ENCODE results near the gene FCHSD2. TPM values are rescaled to one million over a fixed set of nuclear protein-coding genes. Genes with fewer than 3 reads are reported as not detected.

The FCHSD2 gene
- total RNA-seq, 1 donor: 34.0 TPM

GRCh38 chr11:72935700-72936099 is 206.4 kb downstream of the FCHSD2 start:
- peaks cover 2% of the 10 kb centered on the region for H3K79me2 ChIP-seq (ENCODE audit: insufficient read depth, low read length)
- peak; percentile 18 for DNase-seq (ENCODE audit: insufficient read length, low spot score, missing footprints)
- no peak overlapping the region for H3K4me3 ChIP-seq (ENCODE audit: insufficient read depth, low read length)
- H3K9me3 ChIP-seq (ENCODE audit: low read depth, low read length): no peaks in the 10 kb centered on the region
- no peak overlapping the region for H3K27ac ChIP-seq (ENCODE audit: low read depth, low read length)
- no peak overlapping the region for H3K4me2 ChIP-seq (ENCODE audit: insufficient read depth, low read length)
- no peak for TF ChIP-seq CTCF (IDR thresholded peaks at IDR 0.05; ENCODE audit: extremely low read depth, low read depth, low read length)
- peaks cover 11% of the 10 kb centered on the region for H3K4me1 ChIP-seq (ENCODE audit: insufficient read depth, low read length)
- H3K36me3 ChIP-seq (ENCODE audit: insufficient read depth, low read length): no peaks in the 10 kb centered on the region
- no peak overlapping the region for H2AFZ ChIP-seq (ENCODE audit: low read length)
- H4K20me1 ChIP-seq (ENCODE audit: insufficient read depth, low read length): peaks cover 2% of the 10 kb centered on the region
- H3K27me3 ChIP-seq (ENCODE audit: insufficient read depth, low read length): no peaks in the 10 kb centered on the region

GRCh38 chr11:72932132-72932570 is 210.0 kb downstream of the FCHSD2 start:
- H3K27ac ChIP-seq (ENCODE audit: low read depth, low read length): peak overlapping the region; percentile 9
- peak; percentile 34 for DNase-seq (ENCODE audit: insufficient read length, low spot score, missing footprints)
- H3K79me2 ChIP-seq (ENCODE audit: insufficient read depth, low read length): peaks cover 2% of the 10 kb centered on the region
- peaks cover 16% of the 10 kb centered on the region for H3K4me1 ChIP-seq (ENCODE audit: insufficient read depth, low read length)
- no peaks in the 10 kb centered on the region for H3K9me3 ChIP-seq (ENCODE audit: low read depth, low read length)
- H3K27me3 ChIP-seq (ENCODE audit: insufficient read depth, low read length): no peaks in the 10 kb centered on the region
- no peaks in the 10 kb centered on the region for H3K36me3 ChIP-seq (ENCODE audit: insufficient read depth, low read length)
- H2AFZ ChIP-seq (ENCODE audit: low read length): no peak overlapping the region
- TF ChIP-seq CTCF (IDR thresholded peaks at IDR 0.05; ENCODE audit: extremely low read depth, low read depth, low read length): no peak
- H4K20me1 ChIP-seq (ENCODE audit: insufficient read depth, low read length): peaks cover 2% of the 10 kb centered on the region
- H3K4me2 ChIP-seq (ENCODE audit: insufficient read depth, low read length): no peak overlapping the region
- H3K4me3 ChIP-seq (ENCODE audit: insufficient read depth, low read length): no peak overlapping the region

- H3K4me3 ChIP-seq (ENCODE audit: insufficient read depth, low read length): no peak overlapping the region
- peaks cover 7% of the 10 kb centered on the region for H3K79me2 ChIP-seq (ENCODE audit: insufficient read depth, low read length)
- H3K4me1 ChIP-seq (ENCODE audit: insufficient read depth, low read length): peaks cover 18% of the 10 kb centered on the region
- H2AFZ ChIP-seq (ENCODE audit: low read length): no peak overlapping the region
- no peak for TF ChIP-seq CTCF (IDR thresholded peaks at IDR 0.05; ENCODE audit: extremely low read depth, low read depth, low read length)
- no peak for DNase-seq (ENCODE audit: insufficient read length, low spot score, missing footprints)
- H3K27me3 ChIP-seq (ENCODE audit: insufficient read depth, low read length): no peaks in the 10 kb centered on the region
- no peak overlapping the region for H3K27ac ChIP-seq (ENCODE audit: low read depth, low read length)
- peaks cover 2% of the 10 kb centered on the region for H4K20me1 ChIP-seq (ENCODE audit: insufficient read depth, low read length)
- no peaks in the 10 kb centered on the region for H3K36me3 ChIP-seq (ENCODE audit: insufficient read depth, low read length)
- H3K9me3 ChIP-seq (ENCODE audit: low read depth, low read length): no peaks in the 10 kb centered on the region
- H3K4me2 ChIP-seq (ENCODE audit: insufficient read depth, low read length): no peak overlapping the region
These were observed 212.1 kb downstream of the FCHSD2 start for GRCh38 chr11:72930008-72930407.

GRCh38 chr11:72929256-72929655 is 212.9 kb downstream of the FCHSD2 start:
- TF ChIP-seq CTCF (IDR thresholded peaks at IDR 0.05; ENCODE audit: extremely low read depth, low read depth, low read length): no peak
- peaks cover 2% of the 10 kb centered on the region for H4K20me1 ChIP-seq (ENCODE audit: insufficient read depth, low read length)

More at GRCh38 chr11:72929256-72929655, 212.9 kb downstream of the FCHSD2 start:
- Histone ChIP-seq H3K27me3 (ENCODE audit: insufficient read depth, low read length) (no peaks in the 10 kb centered on the region), H3K9me3 (ENCODE audit: low read depth, low read length) (no peaks in the 10 kb centered on the region), H3K4me1 (ENCODE audit: insufficient read depth, low read length) (peaks cover 22% of the 10 kb centered on the region), H3K27ac (ENCODE audit: low read depth, low read length) (no peak overlapping the region), H2AFZ (ENCODE audit: low read length) (no peak overlapping the region), H3K79me2 (ENCODE audit: insufficient read depth, low read length) (peaks cover 7% of the 10 kb centered on the region), H3K36me3 (ENCODE audit: insufficient read depth, low read length) (no peaks in the 10 kb centered on the region), H3K4me3 (ENCODE audit: insufficient read depth, low read length) (no peak overlapping the region), H3K4me2 (ENCODE audit: insufficient read depth, low read length) (no peak overlapping the region)
- no peak for DNase-seq (ENCODE audit: insufficient read length, low spot score, missing footprints)
